Left lung (tissue), 10 donors: ENCODE results near the gene KLF1. TPM values are rescaled to one million over a fixed set of nuclear protein-coding genes. Genes with fewer than 3 reads are reported as not detected.
A peak's percentile ranks its signal among the peaks of the same experiment; 100 is the strongest.

Experiments
- ATAC-seq: fragments of 200-7000 bp; cut with Tn5 transposase; one replicate; pipeline ENCODE4 v1.9.1; 2020; ENCODE audit warnings: moderate library complexity
- DNase-seq, 4 donors: peaks; one replicate each; pipeline ENCODE4 v3.0.0-alpha.2; 2013 to 2020
- H3K27ac ChIP-seq, 2 donors: fragments of 200-600 bp; sonication (generic) in 1 of 2; one replicate each; pipeline versions ENCODE4 v1.5.0 to v1.8.0; 2020 to 2021
- H3K27me3 ChIP-seq, 2 donors: fragments of 200-600 bp; sonication (generic) in 1 of 2; one replicate each; pipeline versions ENCODE4 v1.5.0 to v1.8.0; 2020 to 2021
- H3K36me3 ChIP-seq, 2 donors: fragments of 200-600 bp; sonication (generic) in 1 of 2; one replicate each; pipeline versions ENCODE4 v1.5.0 to v1.8.0; 2020 to 2021
- H3K4me1 ChIP-seq, 2 donors: fragments of 200-600 bp; one replicate each; pipeline ENCODE4 v1.8.0; 2021
- H3K4me3 ChIP-seq, 2 donors: fragments of 200-600 bp; sonication (generic) in 1 of 2; one replicate each; pipeline versions ENCODE4 v1.5.0 to v1.8.0; 2020 to 2021; ENCODE audit warnings: mild to moderate bottlenecking in 1 of 2
- H3K9me3 ChIP-seq, 2 donors: fragments of 200-600 bp; sonication (generic) in 1 of 2; one replicate each; pipeline versions ENCODE4 v1.5.0 to v1.8.0; 2020 to 2021
- CTCF ChIP-seq, 2 donors: fragments of 200-600 bp; sonication (generic) in 1 of 2; IDR thresholded peaks; one replicate each; pipeline versions ENCODE4 v1.5.0 to v1.8.0; 2021; ENCODE audit warnings: antibody characterized with exemption in 2 of 2
- intact Hi-C, 2 donors: fragments of 100-400 bp; cut with DNase I; formaldehyde crosslinking; loops; one replicate each; pipeline versions ENCODE4 v1.11.2 to v1.14.2; 2022
- polyA plus RNA-seq, 6 donors: library from polyadenylated mRNA; unstranded; fragments of 120-200 nt; gene quantifications; one replicate each; pipeline ENCODE4 v1.2.1, GENCODE V29; 2013; ENCODE audit not compliant: insufficient read length in 6 of 6
- total RNA-seq, 2 donors: library from RNA; stranded (reverse); fragmentation: NEBNext Ultra II Directional; extraction: Animal tissue kit (Norgen Biotek cat#: 25700); gene quantifications; one replicate each; pipeline ENCODE4 v1.2.1, GENCODE V29; 2021
- donor health status: DM: no; HTN: yes; CAD: no.
- donor health status: DM: no; HTN: no; CAD: no.

KLF1 gene
- total and polyA plus RNA-seq, 8 donors: 0.35 to 1.2 (median 0.60) TPM; not detected in 1

GRCh38 chr19:12882589-12882988 lies 4.4 kb downstream of the KLF1 start:
- Histone ChIP-seq H3K4me1 (peaks cover 0 to 53% of the 10 kb centered on the region in 2 donors), H3K27ac (peak overlapping the region in 1 of 2 donors; percentile 90), H3K36me3 (peaks cover 0 to 15% of the 10 kb centered on the region in 2 donors), H3K9me3 (peaks cover 3 to 7% of the 10 kb centered on the region in 2 donors), H3K4me3 (no peak overlapping the region), H3K27me3 (peaks cover 0 to 32% of the 10 kb centered on the region in 2 donors)
- intact Hi-C loops: loop anchor here in 1 of 2 donors (10.0 kb wide), 1 partner anchor 82 kb away; the partner anchor contains the start of gene DAND5
- no peak for ATAC-seq
- TF ChIP-seq CTCF (IDR thresholded peaks at IDR 0.05): no peak
- no peak for DNase-seq

- H3K27me3 ChIP-seq: peaks cover 0 to 24% of the 10 kb centered on the region in 2 donors
- H3K27ac ChIP-seq: peak within 1 kb of the TSS; percentile 85 to 90
- H3K4me1 ChIP-seq: peaks cover 0 to 53% of the 10 kb centered on the region in 2 donors
- DNase-seq: peak; percentile 91 to 98 (median 97)
- H3K4me3 ChIP-seq: peak within 1 kb of the TSS; percentile 76 to 91
- peaks cover 3 to 7% of the 10 kb centered on the region in 2 donors for H3K9me3 ChIP-seq
- TF ChIP-seq CTCF (IDR thresholded peaks at IDR 0.05): no peak
- peak; percentile 89 for ATAC-seq
- intact Hi-C loops: loop anchor here in 1 of 2 donors (10.0 kb wide), 1 partner anchor 84 kb away; the partner anchor contains the start of gene DAND5
- H3K36me3 ChIP-seq: peaks cover 0 to 28% of the 10 kb centered on the region in 2 donors
Observed at GRCh38 chr19:12881172-12881808, 5.7 kb downstream of the KLF1 start, which contains the start of gene DNASE2. DNASE2 (minus strand) TSS chr19:12881449; CDS start chr19:12881375, 74 bp downstream.

GRCh38 chr19:12880551-12881171 lies 6.3 kb downstream of the KLF1 start:
- Histone ChIP-seq H3K36me3 (peaks cover 0 to 34% of the 10 kb centered on the region in 2 donors), H3K27ac (peak overlapping the region; percentile 85 to 90), H3K9me3 (peaks cover 3 to 7% of the 10 kb centered on the region in 2 donors), H3K4me3 (peak overlapping the region; percentile 76 to 91), H3K27me3 (peaks cover 0 to 17% of the 10 kb centered on the region in 2 donors), H3K4me1 (peaks cover 0 to 48% of the 10 kb centered on the region in 2 donors)
- ATAC-seq (peak; percentile 31), DNase-seq (peak in 3 of 4 donors; percentile 14 to 86 (median 25))
- intact Hi-C loops: loop anchor here in 1 of 2 donors (10.0 kb wide), 1 partner anchor 84 kb away; the partner anchor contains the start of gene DAND5
- no peak for TF ChIP-seq CTCF (IDR thresholded peaks at IDR 0.05)

- intact Hi-C loops: no loop called here
- no peak for DNase-seq
- no peak overlapping the region for H3K27ac ChIP-seq
- H3K9me3 ChIP-seq: peaks cover 0 to 6% of the 10 kb centered on the region in 2 donors
- ATAC-seq: no peak
- H3K36me3 ChIP-seq: peaks cover 0 to 53% of the 10 kb centered on the region in 2 donors
- no peak for TF ChIP-seq CTCF (IDR thresholded peaks at IDR 0.05)
- H3K4me3 ChIP-seq: no peak overlapping the region
- no peaks in the 10 kb centered on the region for H3K27me3 ChIP-seq
- H3K4me1 ChIP-seq: peaks cover 0 to 2% of the 10 kb centered on the region in 2 donors
Observed at GRCh38 chr19:12875086-12875485, 11.9 kb downstream of the KLF1 start.
